GM15510 (cell line): ENCODE results near the gene PRR5.

Experiments used
- POLR2A ChIP-seq: IDR thresholded peaks from 3 replicates; pipeline ENCODE4 v1.6.1; 2011; ENCODE audit warnings: borderline replicate concordance; ENCODE audit not compliant: insufficient read length; ENCODE audit errors: extremely low read depth

Gene PRR5

DNA sequence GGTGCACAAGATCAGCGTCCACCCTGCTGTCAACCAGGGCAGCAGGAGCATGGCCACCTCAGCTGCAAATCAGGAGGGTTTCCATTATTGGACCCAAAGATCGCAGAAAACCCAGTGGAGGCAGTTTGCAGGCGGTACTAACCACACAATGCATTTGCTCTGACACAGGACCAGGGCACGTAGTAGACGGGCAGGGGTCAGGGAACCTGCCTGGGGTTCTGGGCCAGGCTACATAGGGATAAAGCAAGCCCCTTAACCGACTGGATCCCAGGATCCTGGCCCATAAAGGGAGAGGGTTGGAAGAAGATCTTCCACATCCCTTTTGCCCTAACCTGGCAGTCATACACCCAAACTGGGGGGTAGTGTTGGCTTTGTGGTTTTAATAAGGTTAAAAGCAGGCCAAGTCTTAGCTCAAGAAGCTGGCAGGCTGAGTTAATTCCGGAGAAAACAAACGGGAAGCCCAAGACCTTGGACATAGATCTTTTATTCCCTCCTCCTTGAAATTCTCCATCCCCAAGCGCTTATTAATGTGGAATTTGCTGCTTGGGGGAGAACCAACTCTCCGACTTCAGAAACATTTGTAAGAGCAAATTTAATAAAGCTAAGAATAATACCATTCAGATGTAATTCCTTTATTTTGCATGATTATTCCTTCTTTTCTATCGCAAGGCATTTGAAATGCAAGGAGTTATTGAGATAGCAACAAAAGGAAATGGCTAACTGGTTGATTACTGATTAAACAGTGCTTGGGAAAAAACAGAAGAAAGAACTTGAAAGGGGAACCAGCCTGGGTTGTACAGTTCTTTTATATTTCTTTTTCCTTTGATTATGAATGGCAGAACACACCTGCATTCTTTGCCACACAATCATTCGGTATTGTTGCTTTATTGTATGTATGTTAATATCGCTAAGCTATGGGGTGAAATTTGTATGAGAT, 44.1 kb downstream of the PRR5 start:
- TF ChIP-seq POLR2A: no peak

DNA sequence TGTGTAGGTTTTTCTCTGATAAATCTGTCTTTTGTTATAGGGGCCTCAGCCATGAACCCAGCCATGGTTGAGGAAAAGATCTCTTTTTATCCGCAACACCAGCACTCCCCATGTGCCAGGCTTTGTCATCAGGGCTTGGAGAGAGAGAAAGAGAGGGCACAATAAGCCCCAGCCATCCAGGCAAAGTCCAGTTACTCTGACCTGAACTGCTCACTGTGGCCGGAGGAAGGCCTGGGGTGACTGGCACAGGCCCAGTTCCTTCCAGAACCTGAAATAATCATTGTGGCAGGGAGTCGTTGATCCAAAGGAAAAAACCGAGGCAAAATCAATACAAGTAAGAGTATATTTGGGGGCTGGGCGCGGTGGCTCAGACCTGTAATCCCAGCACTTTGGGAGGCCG, 46.5 kb downstream of the PRR5 start:
- TF ChIP-seq POLR2A: no peak

DNA sequence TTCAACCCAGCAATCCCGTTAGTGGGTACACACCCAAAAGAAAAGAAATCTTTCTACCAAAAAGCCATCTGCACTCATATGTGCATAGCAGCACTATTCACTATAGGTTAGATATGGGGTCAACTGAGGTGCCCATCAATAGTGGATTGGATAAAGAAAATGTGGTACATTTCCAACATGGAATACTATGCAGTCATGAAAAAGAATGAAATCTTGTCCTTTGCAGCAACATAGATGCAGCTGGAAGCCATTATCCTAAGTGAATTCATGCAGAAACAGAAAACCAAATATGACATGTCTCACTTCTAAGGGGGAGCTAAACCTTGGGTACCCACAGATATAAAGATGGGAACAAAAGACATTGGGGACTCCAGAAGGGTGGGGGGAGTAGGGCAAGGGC, 48.5 kb downstream of the PRR5 start:
- no peak for TF ChIP-seq POLR2A

DNA sequence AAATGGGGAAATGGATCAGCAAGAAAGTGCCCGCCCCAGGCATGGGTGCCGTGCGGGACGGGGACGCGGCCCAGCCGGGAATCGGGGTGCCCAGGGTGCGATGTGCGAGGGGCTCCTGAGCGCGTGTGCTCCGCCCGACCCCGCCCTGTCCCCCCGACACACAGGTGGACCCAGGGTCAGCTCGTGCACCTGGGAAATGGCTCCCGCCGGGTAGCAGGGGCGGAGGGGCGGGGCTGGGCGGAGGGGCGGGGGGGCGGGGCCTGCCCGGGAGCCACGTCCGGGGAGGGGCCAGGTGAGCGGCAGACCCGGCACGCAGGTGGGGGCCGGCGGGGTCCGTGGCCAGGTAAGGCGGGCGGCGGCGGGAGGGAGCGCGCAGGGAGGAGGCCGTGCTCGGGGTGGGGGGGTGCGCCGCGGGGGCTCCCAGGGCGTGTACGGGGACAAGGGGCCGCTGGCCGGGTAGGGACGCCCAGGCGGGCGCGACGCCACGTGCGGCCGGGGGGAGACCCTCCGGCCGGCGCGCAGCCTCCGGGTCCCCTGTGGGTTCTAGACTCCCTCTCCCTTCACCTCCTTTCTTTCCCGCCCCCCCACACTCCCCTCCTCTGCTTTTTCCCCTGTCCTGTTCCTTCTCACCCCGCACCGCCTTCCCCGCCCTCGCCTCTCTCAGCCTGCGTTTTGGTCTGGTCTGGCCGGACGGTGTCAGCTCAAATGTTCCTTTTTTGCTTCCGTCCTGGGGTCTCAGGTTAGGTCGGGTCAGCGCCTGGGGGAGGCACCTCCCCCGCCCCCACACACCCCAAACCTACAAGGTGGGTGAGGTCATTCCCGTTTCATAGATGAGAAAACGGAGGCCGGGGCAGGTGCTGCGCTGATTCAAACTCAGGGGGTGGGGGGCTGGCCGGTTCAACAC, 50.5 kb downstream of the PRR5 start, which contains the start of gene ARHGAP8:
TSS of gene ARHGAP8 (plus strand) at position 291 of the 904 bp plus-strand sequence. CDS start 33,953 bp downstream, outside the sequence.
- no peak for TF ChIP-seq POLR2A

DNA sequence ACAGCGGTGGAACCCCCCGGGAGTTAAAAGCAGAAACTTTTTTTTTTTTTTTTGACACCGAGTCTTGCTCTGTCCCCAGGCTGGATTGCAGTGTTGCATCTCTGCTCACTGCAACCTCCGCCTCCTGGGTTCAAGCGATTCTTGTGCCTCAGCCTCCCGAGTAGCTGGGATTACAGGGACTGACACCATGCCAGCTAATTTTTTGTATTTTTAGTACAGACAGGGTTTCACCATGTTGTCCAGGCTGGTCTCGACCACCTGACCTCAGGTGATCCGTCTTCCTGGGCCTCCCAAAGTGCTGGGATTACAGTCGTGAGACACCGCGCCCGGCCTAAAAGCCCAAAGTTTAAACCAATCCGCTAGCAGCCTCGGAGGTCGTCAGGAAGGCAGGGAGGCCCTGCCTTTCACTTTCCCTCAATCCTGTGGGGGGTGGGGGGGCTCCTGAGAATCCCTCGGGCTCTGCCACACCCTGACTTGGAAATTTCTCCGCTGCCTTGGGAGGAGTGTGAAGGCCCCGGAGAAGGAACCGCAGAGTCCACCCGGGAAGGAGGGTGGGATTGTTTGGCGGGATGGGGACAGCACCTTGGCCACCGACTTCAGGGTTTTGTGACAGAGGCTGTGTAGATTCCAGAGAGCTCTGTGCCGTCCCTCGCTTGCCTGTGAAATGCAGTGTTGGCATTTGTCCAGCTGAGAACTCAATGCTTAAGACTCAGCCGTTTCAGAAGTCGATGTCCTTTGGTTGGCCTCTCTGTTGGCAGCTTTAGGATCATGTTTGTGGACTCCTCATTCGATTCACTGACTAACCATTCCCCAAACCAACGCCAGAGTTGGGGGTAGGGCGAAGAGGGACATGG, 51.4 kb downstream of the PRR5 start:
- no peak for TF ChIP-seq POLR2A

DNA sequence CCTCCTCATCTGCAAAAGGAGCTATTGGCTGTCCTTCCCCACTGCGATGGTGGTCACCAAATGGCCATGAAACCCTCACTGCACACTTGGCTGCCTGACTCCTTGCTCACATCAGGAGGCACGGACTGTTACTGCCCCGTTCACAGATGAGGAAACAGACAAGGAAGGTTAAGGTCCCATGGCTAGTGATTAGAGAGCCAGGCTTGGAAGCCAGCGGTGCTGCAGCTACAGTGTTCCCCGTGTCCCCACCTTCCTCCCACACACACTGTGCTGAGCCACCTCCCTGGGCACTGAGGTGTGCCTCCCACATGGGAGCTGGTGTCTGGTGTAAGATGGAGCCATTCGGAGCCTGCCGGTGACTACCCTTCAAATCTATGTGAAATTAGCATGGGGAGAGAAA, 53.0 kb downstream of the PRR5 start:
- TF ChIP-seq POLR2A: no peak

DNA sequence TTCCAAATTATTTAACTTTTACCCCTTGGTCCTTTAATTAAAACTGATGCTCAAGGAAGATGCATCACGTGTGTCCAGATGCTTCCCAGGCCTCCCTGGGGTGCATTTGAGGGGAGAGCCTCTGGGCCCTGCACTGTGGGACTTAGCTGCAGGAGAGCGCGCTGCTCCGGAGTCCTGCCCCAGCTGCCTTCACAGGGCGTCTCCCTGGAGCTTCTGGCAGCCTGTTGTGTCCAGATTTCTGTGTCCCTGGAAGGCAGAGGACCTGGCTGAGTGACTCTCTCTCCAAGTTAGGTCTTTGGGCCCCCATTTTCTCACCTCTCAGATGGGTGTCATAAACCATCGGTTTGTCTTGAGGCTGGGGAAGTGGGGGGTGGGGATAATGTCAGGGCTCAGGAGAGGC, 53.4 kb downstream of the PRR5 start:
- no peak for TF ChIP-seq POLR2A

DNA sequence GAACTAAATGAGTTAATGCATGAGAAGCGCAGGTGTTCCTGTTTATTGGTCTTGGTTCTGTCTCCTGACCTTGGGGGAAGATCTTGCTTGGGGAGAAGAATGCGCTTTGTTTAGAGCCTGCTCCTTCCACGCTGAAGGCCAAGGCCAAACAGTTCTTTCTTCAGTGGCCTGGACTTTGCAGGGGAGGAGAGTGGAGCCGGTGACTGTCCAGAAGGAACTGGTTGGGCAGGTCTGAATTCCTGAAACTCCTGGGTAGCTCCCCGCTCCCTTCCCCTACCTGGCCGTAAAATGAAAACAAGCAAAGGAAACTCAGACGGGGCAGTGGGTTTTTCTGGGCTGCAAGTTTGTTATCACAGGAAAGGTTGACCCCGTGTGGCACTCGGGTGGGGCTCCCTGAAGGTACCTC, 54.0 kb downstream of the PRR5 start:
- TF ChIP-seq POLR2A: no peak

DNA sequence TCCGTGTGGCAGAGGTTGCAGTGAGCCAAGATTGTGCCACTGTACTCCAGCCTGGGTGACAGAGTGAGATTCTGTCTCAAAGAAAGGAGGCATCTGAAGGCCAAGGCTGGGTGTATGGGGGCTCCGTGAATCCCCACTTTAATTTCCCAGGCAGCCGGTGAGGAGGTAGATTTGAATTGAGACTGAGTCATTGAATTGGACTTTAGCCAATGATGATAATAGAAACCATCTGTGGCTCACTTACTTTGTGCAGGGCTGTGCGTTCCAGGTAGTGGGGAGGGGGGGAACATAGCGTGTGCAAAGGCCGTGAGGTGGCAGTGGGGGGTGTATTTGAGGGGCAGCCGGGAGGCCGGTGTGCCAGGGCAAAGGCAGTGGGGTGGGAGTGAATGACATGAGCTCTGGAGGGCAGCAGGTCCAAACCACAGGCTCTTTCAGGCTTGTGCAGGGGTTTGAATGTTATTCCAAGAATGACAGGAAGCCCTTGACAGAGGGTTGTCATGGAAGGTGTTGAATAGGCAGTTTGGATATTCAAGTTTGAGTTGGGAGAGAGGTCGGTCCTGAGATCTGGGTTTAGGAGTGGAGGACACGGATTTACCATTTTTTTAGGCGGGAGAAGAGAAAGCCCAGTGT, 56.5 kb downstream of the PRR5 start:
- no peak for TF ChIP-seq POLR2A

DNA sequence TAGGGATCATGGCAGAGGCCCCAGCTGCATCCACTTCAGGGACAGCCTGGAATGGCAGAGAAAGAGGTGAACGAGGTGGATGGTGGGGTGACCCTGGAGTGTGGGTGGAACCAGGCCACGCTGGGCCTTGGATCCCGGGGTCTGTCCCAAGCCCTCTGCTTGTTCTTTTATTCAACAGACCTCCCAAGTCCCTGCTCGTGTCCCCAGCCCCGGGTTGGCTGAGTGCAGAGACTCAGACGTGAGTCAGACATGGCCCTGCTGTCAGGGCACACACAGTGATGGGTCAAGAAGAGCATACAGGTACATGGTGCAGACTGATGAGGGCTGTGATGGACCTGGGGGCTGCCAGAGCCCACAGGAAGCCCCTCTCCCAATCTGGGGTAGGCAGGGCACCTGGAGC, 57.0 kb downstream of the PRR5 start:
- no peak for TF ChIP-seq POLR2A

DNA sequence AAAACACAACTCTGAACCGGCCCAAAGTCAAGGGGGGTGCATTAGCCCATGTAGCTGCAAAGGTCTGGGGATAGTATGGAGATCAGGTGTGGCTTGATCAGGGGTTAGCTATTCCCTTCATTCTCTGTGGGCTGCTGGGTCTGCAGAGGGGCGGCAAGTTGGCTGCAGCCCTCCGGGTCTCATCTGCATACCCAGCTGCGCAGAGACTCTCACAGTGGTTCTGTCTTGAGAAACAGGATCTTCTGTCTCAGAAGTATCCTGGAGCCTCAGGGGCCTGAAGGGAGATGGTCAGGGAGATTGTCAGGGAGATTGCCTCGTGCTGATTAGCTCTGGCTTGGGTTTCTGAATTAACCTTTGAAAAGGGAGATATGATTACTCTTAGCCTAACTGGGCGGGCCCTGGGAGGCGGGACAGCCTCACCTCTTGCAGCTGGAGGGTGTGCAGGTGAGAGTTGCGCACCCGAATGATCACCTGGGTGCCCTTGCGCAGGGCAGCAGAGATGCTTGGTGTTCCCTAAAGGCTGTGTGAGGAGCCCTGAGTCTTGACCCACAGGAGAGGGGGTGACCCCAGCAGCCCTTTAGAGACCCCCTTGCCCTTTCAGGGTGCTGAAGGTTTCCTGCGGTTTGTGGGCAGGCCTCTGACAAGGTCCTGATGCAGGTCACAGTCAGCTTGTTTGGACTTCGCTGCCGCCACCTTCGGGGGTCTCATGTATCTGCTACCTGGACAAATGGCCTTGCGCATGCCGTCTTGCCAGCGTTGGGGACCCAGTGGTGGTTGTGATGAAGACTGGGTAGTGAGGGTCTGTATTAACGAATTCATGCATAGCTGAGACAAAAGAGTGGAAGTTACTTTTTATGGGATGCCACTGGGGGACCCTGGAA, 57.7 kb downstream of the PRR5 start:
- no peak for TF ChIP-seq POLR2A

DNA sequence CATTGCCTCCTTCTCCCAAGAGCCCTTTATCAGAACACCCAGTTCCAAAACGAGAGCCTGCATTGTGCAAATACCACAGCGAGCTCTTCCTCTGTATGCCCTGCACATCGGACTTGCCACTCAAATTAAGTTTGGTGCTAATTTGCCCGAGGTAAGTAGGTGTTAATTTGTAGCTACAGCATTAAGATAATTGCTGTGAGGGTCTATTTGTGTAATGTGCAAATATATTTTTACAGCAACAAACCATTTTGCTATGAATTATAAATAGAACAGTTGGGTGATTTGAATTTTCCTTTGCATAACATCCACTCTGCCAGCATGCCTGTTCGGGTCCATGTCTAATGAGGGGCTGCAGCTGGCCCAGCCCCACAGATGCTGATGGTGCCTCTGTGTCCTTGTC, 58.5 kb downstream of the PRR5 start:
- TF ChIP-seq POLR2A: no peak

DNA sequence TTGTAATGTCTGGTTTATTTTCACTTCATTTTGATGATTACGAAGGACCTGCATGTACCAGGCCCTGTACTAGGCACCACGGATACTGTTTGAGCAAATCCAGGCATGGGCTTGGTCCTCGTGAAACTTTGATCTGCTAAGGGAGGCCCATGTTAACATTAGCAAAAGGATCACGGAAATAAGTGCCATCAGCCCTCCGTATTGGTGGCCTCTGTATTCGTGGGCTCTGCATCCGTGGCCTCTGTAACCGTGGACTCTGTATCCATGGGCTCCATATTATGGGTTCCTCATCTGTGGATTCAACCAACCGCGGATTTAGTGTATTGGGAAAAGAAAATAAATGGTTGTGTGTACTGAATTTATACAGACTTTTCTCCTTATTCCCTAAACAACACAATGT, 59.0 kb downstream of the PRR5 start:
- TF ChIP-seq POLR2A: no peak
